GM12875 (cell line): ENCODE results near the gene RBP7.

ENCODE experiments used
- H3K4me3 ChIP-seq: one replicate; pipeline ENCODE4 v1.5.1; 2011; ENCODE audit warnings: low read depth, low read length, control low read depth
- CTCF ChIP-seq: IDR thresholded peaks from 2 replicates; pipeline ENCODE4 v1.5.1; 2011; ENCODE audit warnings: low read depth, mild to moderate bottlenecking, control low read depth, inconsistent platforms, low read length, moderate library complexity, borderline replicate concordance; ENCODE audit not compliant: insufficient read depth

RBP7 gene

GRCh38 chr1:9996624-9997582 lies at the start of gene RBP7:
TSS of gene RBP7 (plus strand) at chr1:9997228. CDS start at chr1:9997259, 31 bp downstream.
- TF ChIP-seq CTCF = no peak
- no peak within 1 kb of the TSS for H3K4me3 ChIP-seq

- TF ChIP-seq CTCF = no peak
- H3K4me3 ChIP-seq = no peak overlapping the region
These were observed 39.3 kb upstream of the RBP7 start for GRCh38 chr1:9957726-9958125.

GRCh38 chr1:9960011-9960410 lies 37.0 kb upstream of the RBP7 start:
- TF ChIP-seq CTCF = no peak
- H3K4me3 ChIP-seq = no peak overlapping the region

- H3K4me3 ChIP-seq = no peak overlapping the region
- TF ChIP-seq CTCF = no peak
These were observed 36.1 kb upstream of the RBP7 start for GRCh38 chr1:9960706-9961562.

GRCh38 chr1:9984253-9984652 lies 12.8 kb upstream of the RBP7 start:
- TF ChIP-seq CTCF = no peak
- H3K4me3 ChIP-seq = no peak overlapping the region

- TF ChIP-seq CTCF = no peak
- no peak overlapping the region for H3K4me3 ChIP-seq
These were observed 12.0 kb upstream of the RBP7 start for GRCh38 chr1:9985001-9985400.

GRCh38 chr1:9989773-9990172 lies 7.3 kb upstream of the RBP7 start:
- H3K4me3 ChIP-seq = no peak overlapping the region
- no peak for TF ChIP-seq CTCF
